Neural progenitor cell (in vitro differentiated cells): ENCODE data around the gene ZNF286A. TPM values are rescaled to one million over a fixed set of nuclear protein-coding genes. Genes with fewer than 3 reads are reported as not detected.
"Not testable (repeated sequence)": the region's sequence is repeated elsewhere in the genome, so short reads cannot be mapped to it uniquely, and the experiment has no call there.

Experiments used
- DNase-seq: peaks from one replicate; pipeline ENCODE4 v3.0.0-alpha.2; 2016; ENCODE audit warnings: low spot score
- H2AFZ ChIP-seq: fragments of 200-600 bp; sonication (generic); replicated peaks from 2 replicates; pipeline ENCODE4 v1.6.1; 2016; ENCODE audit warnings: antibody characterized with exemption
- H3F3A ChIP-seq: fragments of 200-600 bp; sonication (generic); 2 replicates; pipeline ENCODE4 v1.6.1; 2016; ENCODE audit warnings: antibody characterized with exemption, low read depth
- H3K27ac ChIP-seq: fragments of 200-600 bp; sonication (generic); 2 replicates; pipeline ENCODE4 v1.5.1; 2016; ENCODE audit warnings: mild to moderate bottlenecking
- H3K27me3 ChIP-seq: fragments of 200-600 bp; sonication (generic); 2 replicates; pipeline ENCODE4 v1.6.1; 2016; ENCODE audit warnings: mild to moderate bottlenecking, moderate library complexity
- H3K36me3 ChIP-seq: fragments of 200-600 bp; sonication (generic); 2 replicates; pipeline ENCODE4 v1.5.1; 2016
- H3K4me1 ChIP-seq: fragments of 200-600 bp; sonication (generic); 2 replicates; pipeline ENCODE4 v1.6.1; 2016; ENCODE audit warnings: mixed run types
- H3K4me2 ChIP-seq: fragments of 200-600 bp; sonication (generic); 2 replicates; pipeline ENCODE4 v1.6.1; 2016
- H3K4me3 ChIP-seq: fragments of 200-600 bp; sonication (generic); 2 replicates; pipeline ENCODE4 v1.5.1; 2016
- H3K79me2 ChIP-seq: fragments of 200-600 bp; sonication (generic); 2 replicates; pipeline ENCODE4 v1.6.1; 2016; ENCODE audit warnings: low read depth
- H3K9ac ChIP-seq: fragments of 200-600 bp; sonication (generic); 2 replicates; pipeline ENCODE4 v1.6.1; 2016
- H3K9me3 ChIP-seq: fragments of 200-600 bp; sonication (generic); 2 replicates; pipeline ENCODE4 v1.5.1; 2016; ENCODE audit warnings: low read depth
- H4K20me1 ChIP-seq: fragments of 200-600 bp; sonication (generic); 2 replicates; pipeline ENCODE4 v1.6.1; 2016; ENCODE audit warnings: low read depth
- H3K27ac Mint-ChIP-seq: 3 replicates; pipeline ENCODE4 v1.8.0; 2021; ENCODE audit warnings: mixed read lengths
- H3K27me3 Mint-ChIP-seq: 2 replicates; pipeline ENCODE4 v1.8.0; 2022; ENCODE audit warnings: low read depth, mild to moderate bottlenecking, inconsistent platforms, moderate library complexity, mixed read lengths; ENCODE audit not compliant: insufficient read depth
- H3K36me3 Mint-ChIP-seq: 3 replicates; pipeline ENCODE4 v1.8.0; 2021; ENCODE audit warnings: mixed read lengths
- H3K4me1 Mint-ChIP-seq: 3 replicates; pipeline ENCODE4 v1.8.0; 2021; ENCODE audit warnings: mixed read lengths
- H3K4me3 Mint-ChIP-seq: 3 replicates; pipeline ENCODE4 v1.8.0; 2021; ENCODE audit warnings: mild to moderate bottlenecking, moderate library complexity, mixed read lengths
- H3K9me3 Mint-ChIP-seq: 3 replicates; pipeline ENCODE4 v1.8.0; 2020; ENCODE audit warnings: mixed read lengths
- CTCF ChIP-seq: fragments of 200-600 bp; sonication (generic); IDR thresholded peaks from 2 replicates; pipeline ENCODE4 v1.5.1; 2017; ENCODE audit warnings: antibody characterized with exemption, mild to moderate bottlenecking
- EZH2 ChIP-seq: fragments of 200-600 bp; sonication (generic); IDR thresholded peaks from 2 replicates; pipeline ENCODE4 v1.6.1; 2017; ENCODE audit warnings: antibody characterized with exemption, mild to moderate bottlenecking, moderate library complexity
- EZH2phosphoT487 ChIP-seq: fragments of 200-600 bp; sonication (generic); IDR thresholded peaks from 2 replicates; pipeline ENCODE4 v1.6.1; 2017; ENCODE audit warnings: antibody characterized with exemption
- total RNA-seq: library from RNA; depleted of rRNA; stranded (reverse); fragments of >200 nt; gene quantifications from 2 replicates; pipeline ENCODE4 v1.2.3, GENCODE V29; 2015; ENCODE audit warnings: low replicate concordance

The ZNF286A gene
- total RNA-seq, 1 donor from 2014 or later, result 216 TPM

- peak overlapping the region; percentile 36 for H3K4me2 ChIP-seq
- H3K9ac ChIP-seq, result no peak overlapping the region
- H3K9me3 ChIP-seq, result no peaks in the 10 kb centered on the region
- no peak overlapping the region for H3K27ac Mint-ChIP-seq
- DNase-seq, result peak; percentile 75
- H3K4me1 Mint-ChIP-seq, result peaks cover 57% of the 10 kb centered on the region
- no peaks in the 10 kb centered on the region for H3K36me3 ChIP-seq
- H3K9me3 Mint-ChIP-seq, result no peaks in the 10 kb centered on the region
- H3K27ac ChIP-seq, result no peak overlapping the region
- H3K4me3 Mint-ChIP-seq, result peak overlapping the region; percentile 62
- no peaks in the 10 kb centered on the region for H3K27me3 ChIP-seq
- peaks cover 2% of the 10 kb centered on the region for H3K36me3 Mint-ChIP-seq
- H3K4me3 ChIP-seq, result no peak overlapping the region
- no peaks in the 10 kb centered on the region for H3F3A ChIP-seq
- peak overlapping the region; percentile 17 for H2AFZ ChIP-seq
- no peak for TF ChIP-seq EZH2
- TF ChIP-seq EZH2phosphoT487, result no peak
- TF ChIP-seq CTCF, result no peak
- H3K4me1 ChIP-seq, result peaks cover 23% of the 10 kb centered on the region
- no peaks in the 10 kb centered on the region for H4K20me1 ChIP-seq
- no peaks in the 10 kb centered on the region for H3K79me2 ChIP-seq
- H3K27me3 Mint-ChIP-seq, result no peaks in the 10 kb centered on the region
These were observed 47.9 kb upstream of the ZNF286A start for GRCh38 chr17:15651583-15652110.

DNA sequence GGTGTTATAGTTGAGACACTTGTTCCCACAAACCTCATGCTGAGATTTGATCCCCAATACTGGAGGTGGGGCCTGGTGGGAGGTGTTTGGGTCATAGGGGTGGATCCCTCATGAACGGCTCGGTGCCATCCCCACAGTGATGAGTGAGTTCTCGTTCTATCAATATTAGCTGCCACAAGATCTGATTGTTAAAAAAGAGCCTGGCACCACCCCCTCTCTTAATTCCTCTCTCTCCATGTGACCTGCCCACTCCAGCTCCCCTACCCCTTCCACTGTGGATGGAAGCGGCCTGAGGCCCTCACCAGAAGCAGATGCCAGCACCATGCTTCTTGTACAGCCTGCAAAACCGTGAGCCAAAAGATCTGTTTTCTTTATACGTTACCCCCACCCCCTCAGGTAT lies 46.6 kb upstream of the ZNF286A start:
- H3K9me3 Mint-ChIP-seq, result peaks cover 2% of the 10 kb centered on the region
- H3K27me3 Mint-ChIP-seq, result no peaks in the 10 kb centered on the region
- H3K4me2 ChIP-seq, result no peak overlapping the region
- peak overlapping the region; percentile 21 for H3K27ac Mint-ChIP-seq
- H3K9me3 ChIP-seq, result no peaks in the 10 kb centered on the region
- no peak overlapping the region for H3K27ac ChIP-seq
- no peak for DNase-seq
- H3K9ac ChIP-seq, result no peak overlapping the region
- H3K4me1 Mint-ChIP-seq, result peaks cover 60% of the 10 kb centered on the region
- TF ChIP-seq CTCF (no peak), EZH2 (no peak), EZH2phosphoT487 (no peak)
- no peaks in the 10 kb centered on the region for H3K36me3 ChIP-seq
- no peaks in the 10 kb centered on the region for H4K20me1 ChIP-seq
- no peaks in the 10 kb centered on the region for H3K27me3 ChIP-seq
- H3K36me3 Mint-ChIP-seq, result peaks cover 9% of the 10 kb centered on the region
- H3F3A ChIP-seq, result no peaks in the 10 kb centered on the region
- H2AFZ ChIP-seq, result no peak overlapping the region
- no peaks in the 10 kb centered on the region for H3K79me2 ChIP-seq
- no peak overlapping the region for H3K4me3 ChIP-seq
- peaks cover 23% of the 10 kb centered on the region for H3K4me1 ChIP-seq
- H3K4me3 Mint-ChIP-seq, result no peak overlapping the region

GRCh38 chr17:15654401-15654800 lies 45.2 kb upstream of the ZNF286A start:
- Mint-ChIP-seq H3K4me1 (peaks cover 52% of the 10 kb centered on the region), H3K27ac (peak overlapping the region; percentile 73)
- H3K27ac ChIP-seq, result peak overlapping the region; percentile 11
- not testable (repeated sequence) for H3K9me3 ChIP-seq, H3K27me3 Mint-ChIP-seq, H2AFZ ChIP-seq, H3K9ac ChIP-seq, H3K4me3 Mint-ChIP-seq, H3K36me3 ChIP-seq, H3K36me3 Mint-ChIP-seq, H4K20me1 ChIP-seq, H3K9me3 Mint-ChIP-seq, H3K4me2 ChIP-seq, H3K79me2 ChIP-seq, H3F3A ChIP-seq, H3K27me3 ChIP-seq, DNase-seq, H3K4me3 ChIP-seq
- peaks cover 23% of the 10 kb centered on the region for H3K4me1 ChIP-seq

GRCh38 chr17:15654886-15655561 lies 44.5 kb upstream of the ZNF286A start:
- Mint-ChIP-seq H3K27me3 (no peaks in the 10 kb centered on the region), H3K36me3 (peaks cover 7% of the 10 kb centered on the region), H3K4me3 (no peak overlapping the region), H3K27ac (peak overlapping the region; percentile 37), H3K9me3 (peaks cover 2% of the 10 kb centered on the region), H3K4me1 (peaks cover 52% of the 10 kb centered on the region)
- no peak overlapping the region for H2AFZ ChIP-seq
- H3F3A ChIP-seq, result no peaks in the 10 kb centered on the region
- no peaks in the 10 kb centered on the region for H4K20me1 ChIP-seq
- H3K4me2 ChIP-seq, result no peak overlapping the region
- H3K36me3 ChIP-seq, result no peaks in the 10 kb centered on the region
- TF ChIP-seq EZH2phosphoT487 (no peak), CTCF (no peak), EZH2 (no peak)
- H3K27me3 ChIP-seq, result no peaks in the 10 kb centered on the region
- DNase-seq, result no peak
- H3K27ac ChIP-seq, result no peak overlapping the region
- no peaks in the 10 kb centered on the region for H3K79me2 ChIP-seq
- H3K9ac ChIP-seq, result no peak overlapping the region
- H3K4me1 ChIP-seq, result peaks cover 23% of the 10 kb centered on the region
- H3K4me3 ChIP-seq, result no peak overlapping the region
- H3K9me3 ChIP-seq, result no peaks in the 10 kb centered on the region
